Erythroblast (primary cell): ENCODE data around the gene MRPL51.

Source experiments
- GATA1 ChIP-seq: IDR thresholded peaks from 2 replicates; pipeline ENCODE4 v1.6.1; 2011; ENCODE audit warnings: low read depth, mild to moderate bottlenecking, control low read depth, low read length, moderate library complexity
- POLR2A ChIP-seq: IDR thresholded peaks from 2 replicates; pipeline ENCODE4 v1.6.1; 2011; ENCODE audit warnings: mild to moderate bottlenecking, low read length

DNA sequence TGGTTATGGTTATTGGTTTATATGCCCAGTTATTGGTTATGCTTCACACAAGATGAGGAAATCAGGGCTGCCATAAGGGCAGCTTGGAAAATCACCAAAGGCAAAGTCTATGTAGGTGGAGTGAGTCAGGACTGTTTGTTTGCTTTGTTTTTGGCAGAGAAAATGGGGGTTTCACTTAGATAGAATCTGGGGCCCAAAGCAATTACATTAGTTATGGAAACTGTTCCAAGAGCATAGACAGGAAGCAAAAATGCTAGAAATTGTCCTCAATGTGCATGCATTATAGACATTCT lies 24.8 kb downstream of the MRPL51 start:
- no peak for TF ChIP-seq POLR2A
- no peak for TF ChIP-seq GATA1
